Activated gamma-delta T cell treated with Interleukin-2 at 50 U/mL for 16 hours (primary cell): Measurements from ENCODE around the gene MPP7.
"Not testable (repeated sequence)": the region's sequence is repeated elsewhere in the genome, so short reads cannot be mapped to it uniquely, and the experiment has no call there.

Source experiments
- DNase-seq: peaks from one replicate; pipeline ENCODE4 v3.0.0-alpha.2; 2020

The MPP7 gene

DNA sequence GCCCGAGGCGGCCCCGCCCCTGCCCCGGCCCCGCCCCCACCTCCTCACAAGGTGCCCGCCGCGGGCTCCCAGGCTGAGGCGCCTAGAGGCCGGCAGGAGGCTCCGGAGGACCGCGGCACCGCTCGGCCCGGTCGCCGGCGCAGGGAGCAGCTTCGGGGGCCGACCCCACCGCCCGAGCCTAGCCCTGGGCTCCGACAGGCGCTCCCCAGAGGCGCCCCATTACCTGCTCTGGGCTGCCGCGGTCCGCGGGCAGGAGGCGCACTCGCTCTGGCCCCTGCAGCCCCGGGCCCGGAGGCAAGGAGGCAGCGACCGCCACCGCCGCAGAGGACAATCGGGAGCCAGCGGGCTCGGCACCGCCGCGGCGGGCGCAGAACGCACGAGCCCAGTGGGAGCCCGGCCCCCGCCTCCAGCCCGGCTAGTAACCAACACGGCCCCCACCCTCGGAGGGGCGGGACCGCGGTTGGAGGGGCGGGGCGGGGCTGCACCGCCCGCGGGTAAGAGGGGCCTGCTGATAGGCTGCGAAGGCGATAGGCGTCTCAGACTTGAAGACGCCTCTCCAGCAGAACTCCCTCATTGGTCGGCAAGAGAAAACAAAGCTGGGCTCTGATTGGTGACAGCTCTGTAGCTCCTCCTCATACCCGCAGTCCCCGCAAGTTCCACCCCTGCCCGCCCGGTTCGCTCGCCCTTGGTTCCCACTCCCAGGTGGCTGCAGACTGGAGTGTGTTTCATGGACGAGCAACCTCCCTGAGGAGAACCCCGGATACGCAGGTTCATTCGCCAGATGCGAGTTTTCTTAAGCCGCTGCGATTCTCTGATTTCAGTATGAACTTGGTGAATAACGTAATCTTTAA lies at the start of gene MPP7:
TSS of gene MPP7 (minus strand) at position 427 of the 851 bp plus-strand sequence. CDS start 64,460 bp downstream, outside the sequence.
- DNase-seq = peak; percentile 94

GRCh38 chr10:28349892-28350291 lies 47.0 kb upstream of the MPP7 start:
- DNase-seq = no peak

GRCh38 chr10:28343987-28344895 lies 41.4 kb upstream of the MPP7 start:
- DNase-seq = no peak

DNA sequence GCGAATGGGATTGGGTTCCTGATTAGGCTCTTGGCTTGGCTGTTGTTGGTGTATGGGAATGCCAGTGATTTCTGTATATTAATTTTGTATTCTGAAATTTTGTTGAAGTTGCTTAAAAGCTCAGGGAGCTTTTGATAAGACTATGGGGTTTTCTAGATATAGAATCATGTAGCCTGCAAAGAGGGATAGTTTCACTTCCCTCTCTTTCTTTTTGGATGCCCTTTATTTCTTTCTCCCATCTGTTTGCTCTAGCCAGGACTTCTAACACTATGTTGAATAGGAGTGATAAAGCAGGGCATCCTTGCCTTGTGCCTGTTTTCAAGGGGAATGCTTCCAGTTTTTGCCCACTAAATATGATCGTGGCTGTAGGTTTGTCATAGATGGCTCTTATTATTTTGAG lies 40.4 kb upstream of the MPP7 start:
- DNase-seq = no peak

GRCh38 chr10:28341679-28342078 lies 38.8 kb upstream of the MPP7 start:
- DNase-seq = not testable (repeated sequence)

- no peak for DNase-seq
Measured at GRCh38 chr10:28332726-28333125, 29.9 kb upstream of the MPP7 start.

- DNase-seq = no peak
Measured at GRCh38 chr10:28331841-28332240, 29.0 kb upstream of the MPP7 start.

- DNase-seq = no peak
Measured at GRCh38 chr10:28331066-28331465, 28.2 kb upstream of the MPP7 start.

- DNase-seq = no peak
Measured at GRCh38 chr10:28328346-28328745, 25.5 kb upstream of the MPP7 start.

GRCh38 chr10:28327491-28327880 lies 24.6 kb upstream of the MPP7 start:
- no peak for DNase-seq

DNA sequence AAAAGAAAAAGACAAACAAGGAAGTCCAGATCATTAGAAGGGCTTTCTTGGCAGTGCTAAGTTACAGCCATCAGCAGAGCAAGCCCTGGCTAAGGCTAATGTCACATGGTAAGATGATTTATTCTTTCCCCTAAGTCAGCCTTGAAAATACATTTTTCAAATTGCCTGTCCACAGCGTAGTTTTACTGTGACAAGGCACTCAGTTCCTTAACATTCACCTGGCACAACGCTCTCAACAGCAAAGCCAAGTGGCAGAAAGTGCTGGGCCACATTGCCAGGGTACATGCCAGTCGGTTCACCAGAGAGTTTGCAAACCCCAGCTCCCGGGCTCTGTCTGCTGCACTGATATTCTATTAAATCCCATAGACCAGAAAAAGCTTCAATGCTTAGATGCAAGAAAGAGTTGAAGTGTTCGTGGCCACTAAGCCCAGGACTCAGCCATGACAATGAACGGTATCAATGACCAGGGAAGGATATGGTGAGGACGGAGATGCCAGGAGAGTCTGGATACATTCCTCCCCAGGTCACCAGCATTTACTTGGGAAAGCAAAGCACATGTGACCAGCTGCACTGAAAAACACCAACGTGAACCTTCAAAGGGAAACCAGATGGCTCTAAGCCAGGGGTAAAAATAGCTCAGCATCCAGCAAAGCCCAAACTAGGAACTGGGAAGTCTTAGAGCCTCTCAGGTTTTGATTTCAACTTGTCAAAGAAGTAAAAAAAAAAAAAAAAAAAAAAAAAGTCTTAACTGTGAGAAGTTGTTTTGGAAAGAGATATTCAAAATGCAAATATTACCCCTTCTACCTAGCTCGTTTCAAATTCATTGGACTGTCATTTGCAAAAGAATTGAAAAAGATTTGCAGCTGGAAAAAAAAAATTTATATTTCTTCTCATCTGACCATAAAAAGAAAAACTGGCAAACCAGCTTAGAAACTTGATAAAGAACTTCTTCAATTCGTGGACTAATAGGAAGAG lies 23.9 kb upstream of the MPP7 start:
- no peak for DNase-seq

GRCh38 chr10:28320799-28321198 lies 17.9 kb upstream of the MPP7 start:
- no peak for DNase-seq

GRCh38 chr10:28320090-28320489 lies 17.2 kb upstream of the MPP7 start:
- DNase-seq = no peak

DNA sequence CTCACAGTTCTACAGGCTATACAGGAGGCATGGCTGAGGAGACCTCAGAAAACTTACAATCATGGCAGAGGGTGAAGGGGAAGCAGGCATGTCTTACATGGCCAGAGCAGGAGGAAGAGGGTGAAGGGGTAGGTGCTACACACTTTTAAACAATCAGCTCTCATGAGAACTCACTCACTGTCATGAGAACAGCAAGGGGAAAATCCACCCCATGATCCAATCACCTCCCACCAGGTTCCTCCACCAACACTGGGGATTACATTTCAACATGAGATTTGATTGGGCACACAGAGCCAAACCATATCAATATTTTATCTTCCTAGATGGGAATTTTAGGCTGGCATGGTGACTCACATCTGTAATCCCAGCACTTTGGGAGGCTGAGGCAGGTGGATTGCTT lies 16.2 kb upstream of the MPP7 start:
- DNase-seq = not testable (repeated sequence)

DNA sequence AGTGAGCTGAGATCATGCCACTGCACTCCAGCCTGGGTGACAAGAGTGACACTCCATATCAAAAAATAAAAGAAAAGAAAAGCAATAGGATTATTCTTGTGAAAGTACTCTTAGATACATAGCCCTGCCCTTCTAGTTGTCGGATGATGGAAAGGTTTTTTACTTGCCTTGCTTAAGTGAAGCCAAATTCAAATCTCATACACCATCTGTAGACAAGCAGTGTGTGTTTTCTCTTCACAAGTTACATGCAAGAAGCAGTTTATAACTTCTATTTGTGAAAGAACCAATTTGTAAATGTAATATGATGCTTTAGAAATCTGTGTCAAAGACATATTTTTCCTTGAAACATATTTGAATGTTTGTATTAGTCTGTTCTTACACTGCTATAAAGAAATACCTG lies 15.8 kb upstream of the MPP7 start:
- no peak for DNase-seq

GRCh38 chr10:28317760-28318159 lies 14.9 kb upstream of the MPP7 start:
- DNase-seq = no peak

GRCh38 chr10:28316696-28317095 lies 13.8 kb upstream of the MPP7 start:
- DNase-seq = no peak

DNA sequence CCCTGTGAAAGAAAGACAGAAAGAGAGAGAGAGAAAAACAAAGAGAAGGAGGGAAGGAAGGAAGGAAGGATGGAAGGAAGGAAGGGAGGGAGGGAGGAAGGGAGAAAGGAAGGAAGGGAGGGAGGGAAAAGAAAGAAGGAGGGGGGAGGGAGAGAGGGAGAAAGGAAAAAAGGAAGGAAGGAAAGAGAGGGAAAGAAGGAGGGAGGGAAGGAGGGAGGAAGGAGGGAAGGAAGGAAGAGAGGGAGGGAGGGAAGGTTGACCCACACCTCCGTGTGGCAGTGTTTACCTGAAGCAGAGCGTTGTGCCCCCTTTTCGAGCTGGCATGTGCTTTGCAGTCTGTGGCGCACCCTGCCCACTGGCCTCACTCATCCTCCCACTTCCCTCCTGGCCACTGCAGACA lies 12.3 kb upstream of the MPP7 start:
- DNase-seq = no peak

DNA sequence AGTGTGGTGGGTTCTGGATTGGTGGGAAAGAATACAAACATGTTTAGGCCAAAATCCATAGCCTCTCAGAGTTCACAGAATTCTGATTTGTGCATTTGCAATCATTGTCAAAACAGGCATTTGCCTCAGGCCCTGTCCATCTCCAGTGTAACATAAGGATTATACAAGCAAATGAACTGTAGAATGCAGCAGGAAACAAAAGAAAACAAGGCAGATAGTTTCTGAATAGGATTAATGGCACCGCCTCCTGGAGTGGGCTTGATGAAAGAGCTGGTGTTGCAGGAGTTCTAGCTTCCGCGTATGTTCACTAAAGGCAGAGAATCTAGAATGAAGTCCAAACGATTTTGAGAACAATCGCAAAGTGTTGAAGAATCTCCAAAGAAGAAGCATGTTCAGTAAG lies 11.3 kb upstream of the MPP7 start:
- no peak for DNase-seq

GRCh38 chr10:28312572-28312971 lies 9.7 kb upstream of the MPP7 start:
- DNase-seq = no peak

DNA sequence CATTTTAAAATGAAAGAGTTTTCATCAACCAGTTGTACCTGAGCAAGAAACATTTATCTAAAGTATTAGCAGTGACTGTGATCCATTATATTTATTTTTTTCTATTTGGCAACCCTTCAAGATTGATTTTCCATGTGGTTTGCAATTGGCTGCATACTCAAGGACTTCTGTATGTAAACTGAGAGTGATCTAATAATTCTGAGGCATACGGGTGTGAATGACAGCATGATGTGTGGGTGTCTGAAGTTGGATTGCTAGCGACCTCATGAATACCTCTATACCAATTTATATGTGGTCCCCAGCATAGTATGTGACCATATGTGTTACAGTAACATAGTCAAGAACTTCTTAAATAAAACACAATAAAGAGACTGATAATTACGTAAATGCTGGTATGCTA lies 8.2 kb upstream of the MPP7 start:
- DNase-seq = no peak

DNA sequence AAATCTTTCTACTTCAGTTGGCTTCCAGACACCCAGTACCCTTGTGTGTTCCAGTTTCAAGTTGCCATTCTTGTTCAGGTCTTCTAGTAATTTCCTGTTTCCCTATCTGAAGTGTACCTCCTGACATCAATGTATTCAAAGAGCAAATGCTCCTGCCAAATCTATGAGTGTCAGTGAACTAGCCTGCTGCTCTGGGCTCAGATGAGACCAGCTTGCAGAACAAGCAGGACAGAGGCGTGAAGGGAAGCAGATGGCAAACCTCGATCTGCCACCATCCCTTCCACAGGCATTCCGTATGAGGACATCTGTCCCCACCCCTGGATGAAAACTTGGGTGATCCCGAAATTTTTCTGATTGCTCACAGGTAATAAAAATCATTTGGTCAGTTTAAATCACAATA lies 4.4 kb upstream of the MPP7 start:
- no peak for DNase-seq

- no peak for DNase-seq
Measured at GRCh38 chr10:28305553-28305952, 2.7 kb upstream of the MPP7 start.
